HG02852 (cell line): ENCODE results near the gene NEIL3.
A peak's percentile ranks its signal among the peaks of the same experiment; 100 is the strongest.

Source experiments
- ATAC-seq: cut with Tn5 transposase; IDR thresholded peaks from one replicate; pipeline ENCODE4 v1.9.1; 2021; ENCODE audit warnings: mild to moderate bottlenecking, moderate library complexity; ENCODE audit not compliant: unreplicated experiment

Gene NEIL3, protein sequence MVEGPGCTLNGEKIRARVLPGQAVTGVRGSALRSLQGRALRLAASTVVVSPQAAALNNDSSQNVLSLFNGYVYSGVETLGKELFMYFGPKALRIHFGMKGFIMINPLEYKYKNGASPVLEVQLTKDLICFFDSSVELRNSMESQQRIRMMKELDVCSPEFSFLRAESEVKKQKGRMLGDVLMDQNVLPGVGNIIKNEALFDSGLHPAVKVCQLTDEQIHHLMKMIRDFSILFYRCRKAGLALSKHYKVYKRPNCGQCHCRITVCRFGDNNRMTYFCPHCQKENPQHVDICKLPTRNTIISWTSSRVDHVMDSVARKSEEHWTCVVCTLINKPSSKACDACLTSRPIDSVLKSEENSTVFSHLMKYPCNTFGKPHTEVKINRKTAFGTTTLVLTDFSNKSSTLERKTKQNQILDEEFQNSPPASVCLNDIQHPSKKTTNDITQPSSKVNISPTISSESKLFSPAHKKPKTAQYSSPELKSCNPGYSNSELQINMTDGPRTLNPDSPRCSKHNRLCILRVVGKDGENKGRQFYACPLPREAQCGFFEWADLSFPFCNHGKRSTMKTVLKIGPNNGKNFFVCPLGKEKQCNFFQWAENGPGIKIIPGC

DNA sequence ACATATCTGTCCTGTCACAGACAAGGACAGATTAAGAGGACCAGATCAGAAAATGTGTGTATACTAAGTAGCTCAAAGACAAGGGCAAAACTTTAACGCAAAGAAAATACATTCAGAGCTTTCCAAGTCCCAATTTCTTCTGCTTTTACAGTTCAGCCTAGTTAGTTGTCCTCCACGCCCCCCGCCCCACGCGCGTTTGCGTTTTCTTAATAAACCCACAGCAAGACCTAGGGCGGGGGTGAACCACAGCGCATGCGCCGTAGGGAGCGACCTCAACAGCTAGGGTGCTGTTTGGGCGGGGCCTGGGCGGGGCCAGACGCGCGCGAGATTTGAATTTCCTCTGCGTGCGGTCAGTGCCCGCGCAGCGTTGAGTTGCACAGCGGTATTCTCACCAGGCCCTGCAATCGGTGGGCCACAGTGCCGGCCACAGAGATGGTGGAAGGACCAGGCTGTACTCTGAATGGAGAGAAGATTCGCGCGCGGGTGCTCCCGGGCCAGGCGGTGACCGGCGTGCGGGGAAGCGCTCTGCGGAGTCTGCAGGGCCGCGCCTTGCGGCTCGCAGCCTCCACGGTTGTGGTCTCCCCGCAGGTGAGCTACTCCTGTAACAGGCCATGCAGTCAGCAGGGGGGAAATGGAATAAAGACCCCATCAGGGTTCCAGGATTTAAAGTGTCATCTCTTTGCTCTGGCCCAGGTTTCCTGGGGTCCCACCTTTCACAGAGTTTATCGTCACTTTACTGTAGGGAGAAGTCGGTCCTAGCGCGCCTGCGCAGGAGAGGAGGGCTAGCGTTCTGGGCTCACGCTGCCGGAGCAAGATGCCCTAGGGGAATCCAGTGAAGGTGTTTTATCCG is at the start of gene NEIL3:
Gene NEIL3 (plus strand): TSS at position 353 of the 850 bp plus-strand sequence. CDS start 80 bp downstream, at position 433.
- peak; percentile 92 for ATAC-seq

DNA sequence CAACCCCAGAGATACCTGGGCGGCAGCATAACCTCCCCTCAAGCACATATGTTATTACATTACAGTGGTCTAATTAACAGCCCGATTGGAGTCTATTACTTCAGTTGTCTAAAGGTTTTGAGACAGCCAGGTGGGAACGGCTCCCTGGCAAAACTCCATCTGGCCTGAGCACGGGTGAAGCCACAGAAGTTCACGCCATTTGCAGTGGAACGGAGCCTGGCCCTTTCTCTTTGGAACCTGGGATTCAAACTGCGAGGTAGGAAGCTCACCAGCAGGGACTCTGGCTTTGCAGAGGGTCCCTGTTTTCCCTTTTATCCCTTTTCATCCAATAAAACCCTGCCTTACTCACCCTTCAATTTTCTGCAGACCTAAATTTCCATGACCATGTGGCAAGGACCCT is 45.9 kb upstream of the NEIL3 start:
- no peak for ATAC-seq

DNA sequence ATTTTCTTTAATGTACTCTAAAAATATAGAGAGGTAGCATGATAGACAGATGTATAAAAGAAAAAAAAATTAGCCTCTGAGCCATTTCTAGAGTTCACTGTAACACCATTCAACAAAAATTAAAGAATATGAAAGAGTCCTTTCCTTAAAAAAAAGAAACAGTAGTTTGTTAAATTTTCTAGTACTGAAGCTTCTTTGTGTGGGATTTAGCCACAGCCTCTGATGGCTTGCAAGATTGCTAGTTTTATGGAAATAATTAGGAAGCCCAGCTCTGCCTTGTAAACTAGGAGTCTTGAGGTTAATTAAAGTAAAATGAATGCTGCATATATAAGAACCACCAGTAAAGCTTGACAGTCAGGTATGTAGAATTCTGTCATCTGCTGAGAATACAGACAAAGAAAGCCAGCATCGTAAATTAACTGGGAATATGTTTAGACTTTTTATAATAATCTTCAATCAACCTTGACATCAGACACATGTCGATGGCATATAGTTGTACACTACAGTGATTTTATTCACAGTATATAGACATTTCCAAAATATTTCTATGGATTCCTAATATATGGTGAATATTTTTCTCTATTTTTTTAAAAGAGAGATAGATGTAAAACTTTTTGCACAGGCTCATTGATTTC is 44.8 kb upstream of the NEIL3 start:
- ATAC-seq = no peak

DNA sequence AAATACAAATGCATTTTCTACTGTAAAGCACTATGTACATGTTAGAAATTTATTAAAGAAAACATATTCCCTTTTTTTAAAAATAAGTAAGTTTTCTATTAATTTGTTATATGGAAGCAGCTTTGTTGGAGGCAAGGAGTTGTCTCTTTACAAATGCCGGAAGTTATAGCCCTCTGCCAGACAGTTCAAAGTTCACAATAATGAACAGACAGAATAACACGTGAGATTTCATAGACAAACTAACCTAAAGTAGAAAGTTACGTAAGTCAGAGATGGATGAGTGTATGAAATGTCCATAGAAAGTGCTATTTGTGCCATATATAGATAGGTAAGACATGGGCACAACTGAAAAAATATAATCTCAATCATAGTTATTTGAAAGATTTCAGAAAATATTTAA is 43.9 kb upstream of the NEIL3 start:
- ATAC-seq = no peak

DNA sequence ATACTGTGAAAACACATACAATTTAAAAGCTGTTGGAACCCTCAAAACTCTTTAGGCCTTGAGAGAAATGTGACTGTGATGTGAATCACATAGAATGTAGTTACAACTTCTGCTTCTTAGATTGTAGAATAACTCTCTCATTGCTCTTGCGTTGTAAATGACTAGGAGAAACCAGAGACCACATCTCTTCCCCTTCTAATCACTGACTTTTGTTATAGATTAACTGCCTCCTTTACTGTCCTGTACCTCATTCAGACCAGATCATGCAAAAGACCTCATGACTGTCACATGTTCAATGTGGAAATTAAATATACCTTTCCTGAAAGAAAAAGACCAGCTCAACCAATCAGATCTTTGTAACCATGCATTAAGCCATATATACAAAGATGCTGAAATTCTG is 43.2 kb upstream of the NEIL3 start:
- no peak for ATAC-seq

DNA sequence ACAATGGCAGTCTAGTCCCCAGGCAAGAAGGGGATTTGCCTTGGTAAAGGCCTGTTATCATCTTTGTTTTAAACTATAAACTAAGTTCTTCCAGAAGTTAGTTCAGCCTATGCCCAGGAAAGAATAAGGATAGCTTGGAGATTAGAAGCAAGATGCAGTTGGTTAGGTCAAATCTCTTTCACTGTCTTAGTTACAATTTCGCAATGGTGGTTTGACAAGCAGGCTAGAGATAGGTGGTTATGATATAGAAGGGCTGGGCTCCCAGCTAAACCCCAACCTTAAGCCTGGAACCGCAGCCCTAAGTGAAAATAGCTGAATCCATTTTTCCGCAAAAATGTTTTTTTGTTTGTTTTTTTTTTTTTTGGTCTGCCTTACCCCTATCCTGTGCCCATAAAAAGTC is 41.8 kb upstream of the NEIL3 start:
- ATAC-seq = no peak

DNA sequence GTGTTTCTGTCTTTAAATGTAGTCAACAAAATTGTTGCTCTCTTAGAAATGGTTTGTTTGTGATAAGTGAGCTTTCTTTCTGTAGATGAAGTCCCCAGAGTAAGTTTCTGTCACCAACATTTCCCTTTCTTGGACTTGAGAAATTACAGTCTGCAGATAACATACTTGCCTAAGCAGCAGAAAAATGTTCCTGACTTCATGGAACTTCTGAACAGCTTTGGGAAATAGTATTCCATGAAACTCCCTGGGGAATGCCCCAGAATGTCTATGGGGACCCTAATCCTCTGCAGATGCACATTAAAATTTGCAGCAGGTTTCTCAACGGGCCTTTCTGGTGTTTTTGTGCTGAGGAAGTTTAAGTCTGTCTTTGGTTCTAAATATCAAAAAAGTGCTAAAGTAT is 38.6 kb upstream of the NEIL3 start:
- no peak for ATAC-seq

DNA sequence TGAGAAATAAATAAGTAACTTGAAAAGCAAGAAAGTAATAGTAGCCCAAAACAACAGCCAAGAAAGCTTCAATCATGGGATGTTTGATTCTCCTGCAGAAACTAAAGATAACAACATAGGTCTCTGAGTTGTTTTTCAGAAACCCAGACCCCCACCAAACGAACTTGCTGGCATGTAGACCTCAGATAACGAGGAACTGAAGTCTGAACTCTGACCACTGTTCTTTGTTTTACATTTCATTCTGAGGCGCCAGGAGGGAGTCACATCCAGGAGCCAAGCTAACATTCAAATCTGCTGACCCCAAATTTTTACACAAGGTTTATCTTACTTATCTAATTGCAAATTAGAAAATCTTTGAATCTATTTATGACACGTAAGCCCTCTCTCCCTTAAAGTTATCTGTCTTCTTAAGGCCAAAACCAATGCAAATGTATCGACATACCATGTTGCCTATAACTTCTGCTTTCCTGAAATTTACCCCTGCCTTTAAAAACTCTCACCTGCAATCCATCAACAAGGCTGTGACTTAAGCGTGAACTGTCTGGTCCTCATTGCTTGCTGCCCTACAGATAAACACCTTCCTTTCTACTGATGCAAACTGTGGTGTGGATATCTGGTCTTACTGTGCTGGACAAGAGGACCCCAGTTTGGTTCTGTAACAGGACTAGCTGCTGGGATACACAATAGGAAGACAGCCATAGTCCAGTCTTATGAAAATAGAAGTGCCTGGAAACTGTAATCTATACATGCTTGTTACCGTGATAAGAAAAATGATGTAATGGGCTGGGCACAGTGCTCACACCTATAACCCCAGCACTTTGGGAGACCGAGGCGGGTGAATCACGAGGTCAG is 37.5 kb upstream of the NEIL3 start:
- ATAC-seq = no peak

DNA sequence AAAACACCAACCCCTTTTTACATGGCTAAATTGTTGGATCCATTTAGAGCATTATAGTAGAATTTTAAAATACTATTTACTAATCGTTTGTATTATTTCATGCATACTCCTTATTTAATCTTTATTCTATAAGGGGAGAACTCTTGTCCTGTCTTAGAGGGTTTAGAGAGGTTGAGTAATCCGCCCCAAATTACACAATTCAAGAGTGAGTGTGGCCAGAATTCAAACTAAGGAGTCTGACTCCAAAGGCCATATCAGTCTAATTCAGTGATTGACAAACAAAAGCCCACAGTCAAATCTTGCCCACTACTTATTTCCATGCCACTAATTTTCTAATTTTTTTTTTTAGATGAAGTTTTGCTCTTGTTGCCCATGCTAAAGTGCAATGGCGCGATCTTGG is 33.7 kb upstream of the NEIL3 start:
- no peak for ATAC-seq

DNA sequence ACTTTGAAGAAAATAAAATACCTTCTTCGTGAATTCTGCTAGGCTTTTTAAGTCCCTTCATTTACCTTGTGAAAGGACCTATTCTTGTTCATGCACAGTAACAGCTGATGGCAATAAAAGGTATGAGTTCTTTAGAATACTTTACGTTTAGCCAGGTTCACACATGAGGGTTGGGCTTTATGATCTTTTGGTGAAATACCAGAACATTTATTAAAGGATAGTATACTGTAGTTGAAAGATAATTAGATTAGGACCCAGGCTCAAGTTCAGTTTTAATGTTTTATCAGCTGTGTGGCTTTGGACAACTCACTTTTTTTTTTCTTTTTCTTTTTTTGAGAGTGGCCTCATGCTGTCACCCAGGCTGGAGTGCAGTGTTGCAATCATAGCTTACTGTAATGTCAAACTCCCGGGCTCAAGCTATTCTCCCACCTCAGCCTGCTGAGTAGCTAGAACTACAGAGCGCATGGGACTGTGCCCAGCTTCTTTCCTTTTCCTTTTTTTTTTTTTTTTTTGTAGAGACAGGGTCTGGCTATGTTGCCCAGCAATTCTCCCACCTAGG is 28.2 kb upstream of the NEIL3 start:
- no peak for ATAC-seq

DNA sequence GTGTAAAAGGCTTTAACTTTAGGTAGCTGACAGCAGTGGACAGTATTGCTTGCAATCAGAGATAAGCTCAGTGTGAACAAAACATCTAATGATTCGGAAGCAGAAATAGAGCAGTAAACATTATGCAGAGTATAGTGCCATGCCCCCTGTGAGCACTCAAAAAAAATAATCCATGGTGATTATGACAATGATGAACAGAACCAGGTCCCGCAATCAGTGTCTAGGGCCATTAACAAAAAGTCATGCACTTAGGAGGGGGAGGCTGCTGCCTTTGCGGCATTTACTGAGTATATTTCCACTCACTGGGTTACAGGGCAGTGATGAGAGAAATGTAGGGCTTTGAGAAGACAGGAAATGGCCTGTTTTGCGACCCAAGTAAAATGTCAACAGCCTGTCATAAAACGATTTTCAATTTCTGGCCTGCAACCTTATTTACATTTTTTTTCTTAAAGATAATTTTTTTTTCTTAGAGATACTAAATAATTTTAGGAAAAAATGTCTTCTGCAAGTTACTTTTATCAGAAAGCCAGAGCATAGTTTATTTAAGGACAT is 27.3 kb upstream of the NEIL3 start:
- no peak for ATAC-seq

DNA sequence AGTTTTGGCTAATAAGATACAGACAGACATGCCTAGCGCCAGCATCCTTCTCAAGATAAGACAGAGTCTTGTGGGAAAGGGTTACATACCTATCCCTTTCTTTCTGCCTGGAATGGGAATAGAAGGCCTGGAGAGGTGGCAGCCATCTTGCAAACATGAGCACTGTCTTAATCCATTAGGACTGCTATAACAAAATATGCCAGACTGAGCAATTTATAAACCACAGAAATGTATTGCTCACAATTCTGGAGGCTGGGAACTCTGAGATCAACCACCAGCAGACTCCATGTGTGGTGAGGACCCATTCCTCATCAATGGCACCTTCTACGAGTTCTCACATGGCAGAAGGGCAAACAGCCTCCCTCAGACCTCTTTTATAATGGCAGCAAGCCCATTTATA is 26.5 kb upstream of the NEIL3 start:
- ATAC-seq = no peak

DNA sequence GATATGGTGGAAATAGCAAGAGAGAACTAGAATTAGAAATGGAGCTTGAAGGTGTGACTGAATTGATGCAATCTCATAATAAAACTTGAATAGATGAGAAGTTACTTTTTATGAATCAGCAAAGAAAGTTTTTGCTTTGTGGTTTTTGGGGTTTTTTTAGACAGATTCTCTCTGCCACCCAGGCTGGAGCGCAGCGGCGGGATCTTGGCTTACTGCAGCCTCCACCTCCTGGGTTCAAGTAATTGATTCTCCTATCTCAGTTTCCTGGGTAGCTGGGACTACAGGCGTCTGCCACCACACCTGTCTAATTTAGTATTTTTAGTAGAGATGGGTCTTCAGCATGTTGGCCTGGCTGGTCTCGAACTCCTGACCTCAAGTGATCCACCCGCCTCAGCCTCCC is 23.7 kb upstream of the NEIL3 start:
- no peak for ATAC-seq

DNA sequence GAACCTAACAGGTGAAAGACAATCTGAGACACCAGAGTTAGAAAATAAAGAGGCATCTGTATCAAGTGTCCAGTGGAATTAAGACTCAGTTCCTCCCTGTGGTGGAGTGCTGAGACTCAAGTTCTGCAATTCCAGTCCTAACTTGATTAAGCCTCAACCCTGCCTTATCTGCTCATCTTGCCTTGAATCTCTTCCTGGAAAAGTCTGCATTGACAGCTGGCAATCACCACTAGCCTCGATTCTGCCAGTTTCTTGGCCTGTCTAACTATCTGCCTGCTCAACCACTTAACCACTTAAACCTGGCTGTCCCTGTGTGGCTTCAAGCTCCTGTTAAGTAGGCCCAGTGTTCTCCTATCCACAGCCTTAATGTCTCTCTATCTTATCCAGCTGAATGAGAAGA is 22.4 kb upstream of the NEIL3 start:
- no peak for ATAC-seq

DNA sequence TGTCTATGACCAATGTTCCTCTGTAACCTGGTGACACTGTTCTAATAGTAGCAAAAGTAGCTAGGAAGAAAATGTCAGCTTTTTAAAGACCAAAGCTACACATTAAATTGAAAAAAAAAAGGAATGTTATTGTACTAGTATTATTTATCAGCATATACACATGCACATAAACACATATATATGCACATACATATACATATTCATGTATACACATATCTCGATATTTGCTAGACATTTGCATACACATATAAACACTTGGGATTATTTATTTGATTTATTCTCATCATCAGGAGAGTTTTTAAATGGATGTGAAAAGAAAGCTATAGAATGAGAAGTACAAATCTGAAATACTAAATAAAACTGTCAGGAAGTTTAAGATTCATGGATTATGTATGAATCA is 21.3 kb upstream of the NEIL3 start:
- ATAC-seq = no peak

DNA sequence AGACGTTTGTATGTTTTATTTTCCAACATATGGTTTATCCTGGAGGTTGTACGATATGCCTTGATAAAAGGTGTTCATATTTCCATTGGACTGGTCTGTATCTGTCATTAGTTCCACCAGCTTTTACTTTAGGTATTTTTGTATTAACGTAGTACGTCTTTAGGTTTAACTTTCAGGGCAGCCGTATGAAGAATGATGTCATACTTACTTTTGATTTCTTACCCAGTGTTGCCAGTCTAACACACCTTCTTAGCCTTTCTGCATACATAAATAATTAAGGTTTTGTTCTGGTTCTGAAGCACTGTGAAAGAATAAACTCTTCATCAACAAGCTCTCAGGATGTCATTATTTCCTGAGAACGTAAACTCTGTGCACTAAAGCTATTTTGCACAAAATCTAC is 18.9 kb upstream of the NEIL3 start:
- ATAC-seq = no peak

DNA sequence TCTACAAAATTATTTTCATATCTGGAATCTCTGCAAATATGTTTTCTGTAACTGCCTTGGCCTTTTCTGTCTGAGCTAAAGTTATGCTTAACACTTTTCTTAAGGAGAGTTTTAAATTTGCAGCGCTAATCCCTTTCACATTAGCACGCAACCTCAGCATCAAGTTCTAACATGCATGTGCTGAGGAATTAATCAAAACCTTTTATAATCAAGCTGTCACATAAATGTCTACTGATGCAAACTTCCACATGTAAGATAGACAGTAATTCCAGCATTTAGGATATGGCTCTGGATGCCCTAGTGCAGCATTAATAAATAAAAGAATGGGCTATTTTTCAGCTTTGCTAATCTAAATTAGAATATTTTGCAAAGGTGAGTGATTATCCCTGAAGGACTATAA is 17.5 kb upstream of the NEIL3 start:
- ATAC-seq = no peak

DNA sequence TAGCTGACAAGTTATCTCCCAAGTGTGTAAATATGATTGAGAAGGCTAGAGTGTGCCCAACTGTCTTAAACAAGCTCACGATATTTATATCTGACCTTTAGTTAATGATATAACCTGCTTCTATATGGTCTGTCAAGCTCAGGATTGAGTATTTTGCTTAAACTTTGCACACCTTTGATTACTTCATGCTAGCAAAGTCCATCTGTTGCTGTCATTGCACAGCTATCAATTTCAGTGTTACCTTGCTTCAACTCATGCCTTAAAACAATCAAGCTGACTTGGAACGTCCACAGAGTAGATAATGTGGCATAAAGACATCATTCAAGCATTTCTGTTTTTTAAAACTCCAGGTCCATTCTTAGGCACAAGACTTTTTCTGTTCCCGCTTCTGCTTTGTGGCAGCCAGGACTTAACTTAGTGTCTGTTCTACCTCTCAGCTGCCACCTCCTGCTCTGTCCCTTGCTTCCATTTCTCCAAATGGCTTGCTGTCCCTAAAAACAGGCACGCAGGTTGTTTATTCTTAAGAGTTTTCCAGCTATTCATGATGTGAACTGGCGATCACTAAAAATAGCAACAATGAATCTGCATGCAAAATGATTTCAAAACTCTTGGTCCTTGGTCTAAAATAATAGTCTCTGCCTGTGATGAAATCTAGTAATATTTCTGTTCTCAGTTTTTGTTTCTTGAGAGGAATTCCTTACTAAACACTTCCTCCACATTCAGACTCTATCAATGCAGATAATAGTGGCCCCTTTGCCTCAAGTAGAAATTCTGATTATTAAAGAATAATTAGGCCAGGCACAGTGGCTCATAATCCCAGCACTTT is 16.3 kb upstream of the NEIL3 start:
- ATAC-seq = no peak
